Stimulated activated CD8-positive, alpha-beta memory T cell treated with anti-CD3 and anti-CD28 coated beads, Interleukin-4, amount 100 ng/mL, for 48 hours (primary cell): Measurements from ENCODE around the gene NFKBIA.
"Not testable (repeated sequence)": the region's sequence is repeated elsewhere in the genome, so short reads cannot be mapped to it uniquely, and the experiment has no call there.

Source experiments
- DNase-seq: peaks from one replicate; pipeline ENCODE4 v3.0.0-alpha.2; 2020

Gene NFKBIA

DNA sequence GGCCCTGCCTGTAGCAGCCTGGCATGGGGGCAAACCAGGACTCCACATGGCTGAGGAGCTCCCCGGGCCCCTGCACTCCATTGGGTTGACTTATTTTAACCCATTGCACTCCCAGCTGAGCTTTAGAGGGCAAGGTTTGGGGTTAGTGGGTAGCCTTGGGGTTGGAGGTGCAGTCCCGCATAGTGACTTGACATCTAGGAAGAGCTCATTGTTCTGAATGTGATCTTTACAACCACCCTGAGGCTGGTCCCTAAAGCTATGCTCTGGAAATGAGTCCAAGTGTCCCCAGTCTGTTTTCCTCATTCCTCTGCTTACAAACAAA lies 36.4 kb downstream of the NFKBIA start:
- peak; percentile 48 for DNase-seq

DNA sequence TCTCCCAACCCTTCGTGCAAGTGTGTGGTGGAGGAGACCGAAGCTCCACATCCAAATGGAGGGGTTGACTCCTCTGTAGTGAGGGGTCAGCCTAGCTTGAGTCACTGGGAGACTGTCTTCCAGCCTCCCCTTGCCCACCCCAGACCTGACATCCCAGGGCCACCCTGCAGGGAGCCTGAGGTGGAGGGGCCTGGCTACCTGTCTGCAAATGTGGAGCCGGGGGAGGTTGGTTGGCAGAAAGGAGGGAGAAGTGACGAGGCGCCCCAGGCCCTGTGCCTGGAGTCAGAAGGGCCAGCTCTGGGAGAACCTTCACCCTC lies 37.5 kb downstream of the NFKBIA start:
- DNase-seq = no peak

DNA sequence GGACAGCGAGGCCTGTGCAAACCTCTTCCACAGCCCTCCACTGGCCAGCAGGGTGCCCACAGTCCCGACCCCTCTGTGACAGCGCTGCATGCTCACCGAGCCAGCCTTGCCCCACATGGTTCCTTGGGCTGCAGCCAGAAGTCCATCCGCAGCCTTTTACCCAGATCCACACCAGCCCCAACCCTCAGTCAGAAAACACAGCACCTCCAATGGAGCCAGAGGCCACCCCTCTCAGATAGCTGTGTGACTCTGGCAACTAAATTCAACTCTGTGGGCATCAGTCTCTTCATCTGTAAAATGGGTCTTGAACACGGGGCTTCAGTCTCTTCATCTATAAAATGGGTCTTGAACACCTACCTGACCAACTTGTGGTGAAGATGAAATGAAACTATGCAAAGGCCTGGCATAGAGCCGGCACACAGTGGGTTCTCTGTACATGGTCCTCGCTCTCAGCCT lies 38.0 kb downstream of the NFKBIA start:
- DNase-seq = no peak

DNA sequence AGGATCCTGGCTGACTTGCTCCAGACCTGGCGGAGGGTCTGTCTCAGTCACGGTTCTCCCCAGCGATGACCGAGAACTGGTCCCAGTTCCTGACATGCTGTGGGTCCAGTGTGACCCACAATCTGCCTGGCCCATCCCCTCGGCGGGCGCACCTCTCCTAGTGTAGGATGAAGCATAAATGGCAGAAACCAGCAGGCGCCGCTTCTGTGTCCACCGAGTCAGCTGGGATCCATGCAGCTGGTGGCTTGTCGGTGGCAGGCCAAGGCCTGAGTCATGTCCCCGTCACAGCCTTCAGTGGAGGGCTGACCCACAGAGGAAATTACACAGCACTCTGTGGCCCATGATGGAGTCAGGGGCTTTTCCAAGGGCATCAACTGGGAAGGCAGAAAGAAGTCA lies 38.5 kb downstream of the NFKBIA start:
- peak; percentile 76 for DNase-seq

GRCh38 chr14:35365130-35366055 lies 39.2 kb downstream of the NFKBIA start:
- peak; percentile 86 for DNase-seq

DNA sequence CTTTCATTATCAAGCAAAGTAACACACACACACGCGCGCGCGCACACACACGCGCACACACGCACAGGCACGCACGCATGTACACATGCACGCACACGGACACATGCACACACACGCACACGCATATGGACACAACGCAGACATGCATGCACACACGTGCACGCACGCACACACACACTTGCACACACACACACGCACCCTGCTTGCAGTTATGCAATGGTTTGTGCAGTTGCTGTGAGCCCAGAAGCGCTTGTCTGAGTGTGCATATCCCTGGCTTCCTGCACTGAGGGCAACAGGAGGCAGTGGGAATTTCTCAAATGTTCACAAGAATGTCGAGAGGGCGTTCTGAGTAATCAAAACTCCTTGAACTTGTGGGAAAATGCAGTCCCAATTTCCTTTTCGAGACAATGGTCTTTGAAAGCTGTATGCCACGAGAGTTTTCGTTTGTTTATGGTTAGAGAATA lies 41.6 kb downstream of the NFKBIA start:
- DNase-seq = no peak

GRCh38 chr14:35362450-35362849 lies 42.1 kb downstream of the NFKBIA start:
- no peak for DNase-seq

GRCh38 chr14:35361141-35361480 lies 43.4 kb downstream of the NFKBIA start:
- no peak for DNase-seq

DNA sequence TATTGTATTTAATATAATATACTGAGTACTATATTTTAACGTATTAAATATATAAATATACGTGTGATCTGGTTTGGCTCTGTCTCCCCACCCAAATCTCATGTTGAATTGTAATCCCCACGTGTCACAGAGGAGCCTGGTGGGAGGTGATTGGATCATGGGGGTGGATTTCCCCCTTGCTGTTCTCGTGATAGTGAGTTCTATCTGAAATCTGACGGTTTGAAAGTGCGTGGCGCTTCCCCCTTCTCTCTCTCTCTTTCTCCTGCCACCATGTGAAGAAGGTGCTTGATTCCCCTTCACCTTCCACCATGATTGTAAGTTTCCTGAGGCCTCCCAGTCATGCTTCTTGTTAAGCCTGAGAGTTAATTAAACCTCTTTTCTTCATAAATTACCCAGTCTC lies 44.9 kb downstream of the NFKBIA start:
- DNase-seq = not testable (repeated sequence)

DNA sequence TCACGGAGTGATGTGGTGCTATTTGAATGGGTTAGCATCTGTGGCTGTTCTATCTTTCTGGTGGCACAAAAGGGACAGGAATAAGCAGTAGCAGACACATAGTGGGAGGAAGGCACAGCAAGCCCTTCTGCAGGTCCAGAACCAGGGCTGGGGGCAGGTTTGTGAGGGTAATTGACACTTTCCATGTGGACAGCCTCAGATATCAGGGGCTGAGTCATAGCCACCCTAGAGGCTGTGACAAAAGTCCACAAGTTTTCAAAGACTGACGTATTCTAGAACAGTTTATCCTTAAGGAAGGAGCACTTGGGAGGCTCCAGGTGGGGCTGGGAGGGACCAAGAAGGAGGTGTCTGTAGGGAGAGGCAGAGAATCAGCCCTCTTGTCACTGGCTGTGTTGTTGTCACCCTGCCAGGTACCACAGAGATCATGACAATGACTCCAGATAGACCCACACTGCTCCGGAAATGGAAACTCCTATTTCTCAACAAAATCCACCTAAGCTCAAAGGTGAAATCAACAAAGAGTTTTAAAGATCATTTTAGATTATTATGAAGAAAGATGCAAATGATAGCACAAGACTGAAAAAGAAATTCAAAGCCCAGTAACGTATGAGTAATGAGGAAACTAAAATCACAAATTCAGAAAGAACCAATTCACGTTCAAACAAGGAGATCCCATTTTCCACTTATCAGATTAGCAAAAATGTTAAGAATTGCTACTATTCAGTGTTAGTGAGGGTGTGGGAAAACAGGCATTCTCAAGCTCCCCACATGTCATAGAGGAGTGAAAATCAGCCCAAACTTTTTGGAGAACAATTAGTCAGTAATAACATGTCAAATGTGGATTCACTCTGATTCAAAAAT lies 48.3 kb downstream of the NFKBIA start:
- DNase-seq = peak; percentile 61

DNA sequence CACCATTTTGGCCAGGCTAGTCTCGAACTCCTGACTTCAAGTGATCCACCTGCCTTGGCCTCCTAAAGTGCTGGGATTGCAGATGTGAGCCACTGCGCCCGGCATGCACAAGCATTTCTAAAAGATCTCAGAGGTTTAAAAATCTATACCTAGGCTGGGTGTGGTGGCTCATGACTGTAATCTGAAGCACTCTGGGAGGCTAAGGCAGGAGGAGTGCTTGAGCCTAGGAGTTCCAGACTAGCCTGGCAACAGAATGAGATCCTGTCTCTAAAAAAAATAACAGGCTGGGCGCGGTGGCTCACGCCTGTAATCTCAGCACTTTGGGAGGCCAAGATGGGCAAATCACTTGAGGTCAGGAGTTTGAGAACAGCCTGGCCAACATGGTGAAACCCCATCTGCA lies 49.3 kb downstream of the NFKBIA start:
- DNase-seq = not testable (repeated sequence)

DNA sequence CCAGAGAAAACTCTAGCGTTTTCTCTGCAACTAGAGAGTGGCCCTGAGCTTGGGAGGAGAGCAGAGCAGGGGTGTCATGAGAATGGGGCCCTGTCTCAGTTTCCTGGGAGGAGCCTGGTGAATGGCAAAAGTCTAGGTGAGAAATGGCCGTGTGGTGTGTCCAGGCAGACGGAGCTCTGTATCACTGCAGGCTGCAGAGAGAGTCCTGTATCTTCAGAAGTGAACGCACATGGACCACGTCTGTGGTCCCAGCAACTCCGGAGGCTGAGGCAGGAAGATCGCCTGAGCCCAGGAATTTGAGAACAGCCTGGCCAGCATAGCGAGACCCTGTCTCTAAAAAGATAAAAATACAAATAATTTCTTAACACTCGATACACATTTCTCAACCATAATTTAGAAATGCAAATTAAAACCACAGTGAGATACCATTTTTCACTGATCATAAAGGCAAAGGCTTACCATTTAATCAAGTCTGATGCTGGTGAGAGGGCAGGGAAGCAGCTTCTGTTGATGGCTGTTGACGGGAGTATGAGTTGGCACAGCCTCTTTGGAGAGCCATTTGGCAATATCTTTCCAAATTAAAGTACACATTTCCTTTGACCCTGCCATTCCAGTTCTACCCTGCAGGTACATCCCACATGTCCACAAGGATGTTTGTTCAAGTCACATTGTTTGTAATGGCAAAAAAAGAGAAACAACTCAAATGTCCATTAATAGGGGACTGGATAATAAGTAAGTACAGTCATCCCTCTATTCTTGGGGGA lies 51.0 kb downstream of the NFKBIA start:
- DNase-seq = no peak

- no peak for DNase-seq
Observed at GRCh38 chr14:35352274-35353233, 52.0 kb downstream of the NFKBIA start.

- DNase-seq = no peak
Observed at GRCh38 chr14:35351897-35352273, 52.7 kb downstream of the NFKBIA start.
